ENCODE results near the gene GPR21.

The GPR21 gene

GRCh38 chr9:123044586-123044985, 11.1 kb downstream of the GPR21 start:
- DNase-seq (ENCODE audit: low spot score) = no peak
- no peak for TF ChIP-seq CTCF (IDR thresholded peaks at IDR 0.05; ENCODE audit: borderline replicate concordance, control extremely low read depth, extremely low read depth, insufficient read depth, missing control alignments)
- in situ Hi-C loops (cut with MboI; ENCODE audit: low sequenced_read_pairs, unreplicated experiment) = no loop called here

GRCh38 chr9:123046406-123047195, 13.1 kb downstream of the GPR21 start:
- TF ChIP-seq CTCF (IDR thresholded peaks at IDR 0.05; ENCODE audit: borderline replicate concordance, control extremely low read depth, extremely low read depth, insufficient read depth, missing control alignments) = no peak
- in situ Hi-C loops (cut with MboI; ENCODE audit: low sequenced_read_pairs, unreplicated experiment) = no loop called here
- no peak for DNase-seq (ENCODE audit: low spot score)

- no peak for TF ChIP-seq CTCF (IDR thresholded peaks at IDR 0.05; ENCODE audit: borderline replicate concordance, control extremely low read depth, extremely low read depth, insufficient read depth, missing control alignments)
- in situ Hi-C loops (cut with MboI; ENCODE audit: low sequenced_read_pairs, unreplicated experiment) = no loop called here
- DNase-seq (ENCODE audit: low spot score) = no peak
Measured at GRCh38 chr9:123048748-123049147, 15.3 kb downstream of the GPR21 start.

- DNase-seq (ENCODE audit: low spot score) = no peak
- in situ Hi-C loops (cut with MboI; ENCODE audit: low sequenced_read_pairs, unreplicated experiment) = no loop called here
- no peak for TF ChIP-seq CTCF (IDR thresholded peaks at IDR 0.05; ENCODE audit: borderline replicate concordance, control extremely low read depth, extremely low read depth, insufficient read depth, missing control alignments)
Measured at GRCh38 chr9:123049589-123050222, 16.2 kb downstream of the GPR21 start.

GRCh38 chr9:123053046-123053445, 19.6 kb downstream of the GPR21 start:
- in situ Hi-C loops (cut with MboI; ENCODE audit: low sequenced_read_pairs, unreplicated experiment) = no loop called here
- no peak for TF ChIP-seq CTCF (IDR thresholded peaks at IDR 0.05; ENCODE audit: borderline replicate concordance, control extremely low read depth, extremely low read depth, insufficient read depth, missing control alignments)
- no peak for DNase-seq (ENCODE audit: low spot score)

- in situ Hi-C loops (cut with MboI; ENCODE audit: low sequenced_read_pairs, unreplicated experiment) = no loop called here
- TF ChIP-seq CTCF (IDR thresholded peaks at IDR 0.05; ENCODE audit: borderline replicate concordance, control extremely low read depth, extremely low read depth, insufficient read depth, missing control alignments) = no peak
- DNase-seq (ENCODE audit: low spot score) = no peak
Measured at GRCh38 chr9:123053711-123054110, 20.2 kb downstream of the GPR21 start.
